Fibroblast of skin of left quadriceps (primary cell): Measurements from ENCODE around the gene TLR7.

Experiments used
- DNase-seq, 2 experiments: peaks; one replicate each; pipeline ENCODE4 v3.0.0-alpha.2; 2013; ENCODE audit warnings: low read depth in 2 of 2

Gene TLR7

GRCh38 chrX:12930150-12930549 is 63.3 kb downstream of the TLR7 start:
- no peak for DNase-seq

- DNase-seq = no peak
Observed at GRCh38 chrX:12932244-12932643, 65.4 kb downstream of the TLR7 start.

- DNase-seq = no peak
Observed at GRCh38 chrX:12934850-12935249, 68.0 kb downstream of the TLR7 start.

GRCh38 chrX:12936947-12937346 is 70.1 kb downstream of the TLR7 start:
- DNase-seq = no peak
